Measurements from ENCODE around the gene SIGMAR1. TPM values are rescaled to one million over a fixed set of nuclear protein-coding genes. Genes with fewer than 3 reads are reported as not detected.

The SIGMAR1 gene
- total RNA-seq, 6 experiments from 2014 or later = 126 to 148 (median 138) TPM

DNA sequence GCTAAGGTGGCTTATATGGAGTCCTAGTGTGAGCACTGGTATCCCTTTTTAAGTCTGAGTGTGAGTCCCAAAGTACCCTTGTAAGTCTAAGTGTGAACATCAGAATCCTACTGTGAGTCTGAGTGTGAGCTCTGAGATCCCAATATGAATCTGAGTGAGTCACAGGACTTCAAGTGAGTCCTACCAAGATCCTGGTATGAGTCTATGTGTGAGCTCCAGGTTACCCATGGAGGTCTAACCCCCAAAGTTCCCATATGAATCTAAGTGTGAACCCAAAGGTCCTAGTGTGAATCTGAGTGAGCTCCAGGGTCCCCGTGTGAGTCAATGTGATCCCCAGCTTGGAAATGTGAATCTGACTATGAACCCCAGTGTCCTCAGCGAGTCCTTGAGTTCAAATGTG lies 50.3 kb downstream of the SIGMAR1 start:
- H3K36me3 Mint-ChIP-seq (ENCODE audit: low read depth) = no peaks in the 10 kb centered on the region
- H3K27me3 Mint-ChIP-seq (ENCODE audit: insufficient read depth) = peaks cover 65% of the 10 kb centered on the region
- no peaks in the 10 kb centered on the region for H3K4me1 Mint-ChIP-seq (ENCODE audit: low read depth)
- TF ChIP-seq, protein P1, sequence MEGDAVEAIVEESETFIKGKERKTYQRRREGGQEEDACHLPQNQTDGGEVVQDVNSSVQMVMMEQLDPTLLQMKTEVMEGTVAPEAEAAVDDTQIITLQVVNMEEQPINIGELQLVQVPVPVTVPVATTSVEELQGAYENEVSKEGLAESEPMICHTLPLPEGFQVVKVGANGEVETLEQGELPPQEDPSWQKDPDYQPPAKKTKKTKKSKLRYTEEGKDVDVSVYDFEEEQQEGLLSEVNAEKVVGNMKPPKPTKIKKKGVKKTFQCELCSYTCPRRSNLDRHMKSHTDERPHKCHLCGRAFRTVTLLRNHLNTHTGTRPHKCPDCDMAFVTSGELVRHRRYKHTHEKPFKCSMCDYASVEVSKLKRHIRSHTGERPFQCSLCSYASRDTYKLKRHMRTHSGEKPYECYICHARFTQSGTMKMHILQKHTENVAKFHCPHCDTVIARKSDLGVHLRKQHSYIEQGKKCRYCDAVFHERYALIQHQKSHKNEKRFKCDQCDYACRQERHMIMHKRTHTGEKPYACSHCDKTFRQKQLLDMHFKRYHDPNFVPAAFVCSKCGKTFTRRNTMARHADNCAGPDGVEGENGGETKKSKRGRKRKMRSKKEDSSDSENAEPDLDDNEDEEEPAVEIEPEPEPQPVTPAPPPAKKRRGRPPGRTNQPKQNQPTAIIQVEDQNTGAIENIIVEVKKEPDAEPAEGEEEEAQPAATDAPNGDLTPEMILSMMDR (IDR thresholded peaks at IDR 0.05) = no peak
- H3K27ac Mint-ChIP-seq = no peak overlapping the region
- no peaks in the 10 kb centered on the region for H3K9me3 Mint-ChIP-seq
- no peak for DNase-seq
- no peak overlapping the region for H3K4me3 Mint-ChIP-seq

DNA sequence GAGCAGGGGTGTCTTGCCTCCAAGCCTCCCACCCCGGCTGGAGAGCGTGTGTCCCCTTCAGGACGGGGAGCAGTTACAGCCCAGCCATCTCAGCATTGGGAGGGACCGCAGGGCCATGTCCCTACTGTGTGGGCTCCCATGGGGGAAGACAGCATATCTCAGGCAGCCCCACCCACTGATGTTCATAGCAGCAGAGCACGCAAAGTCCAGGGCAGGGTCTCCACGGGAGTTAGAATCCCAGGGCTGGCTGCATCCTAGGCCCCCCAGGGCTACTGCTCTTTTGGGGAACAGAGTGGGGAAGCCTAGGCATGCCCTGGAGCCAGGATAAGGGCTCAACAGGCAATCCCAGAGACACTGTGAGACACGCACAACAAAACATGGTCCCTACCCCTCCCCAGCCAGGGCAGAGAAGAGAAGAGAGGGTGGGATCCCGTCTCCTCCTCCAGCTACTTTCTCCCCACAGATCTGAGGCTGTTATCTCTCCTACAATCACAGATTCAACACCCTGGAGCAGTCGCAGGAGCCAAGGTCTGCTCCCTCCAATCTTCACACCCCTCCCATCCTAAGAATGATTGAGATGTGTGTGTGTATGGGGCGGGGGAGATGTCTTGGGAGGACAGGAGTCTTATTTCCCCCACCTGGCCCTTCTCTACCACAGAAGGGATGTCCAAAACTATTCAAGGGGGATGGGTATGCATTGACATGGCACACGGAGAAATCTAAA lies 51.5 kb downstream of the SIGMAR1 start:
- peaks cover 56% of the 10 kb centered on the region for H3K27me3 Mint-ChIP-seq (ENCODE audit: insufficient read depth)

GRCh38 chr9:34584970-34585369 lies 52.6 kb downstream of the SIGMAR1 start:
- DNase-seq = no peak
- Mint-ChIP-seq H3K4me3 (no peak overlapping the region), H3K27ac (no peak overlapping the region), H3K27me3 (ENCODE audit: insufficient read depth) (peaks cover 59% of the 10 kb centered on the region), H3K9me3 (no peaks in the 10 kb centered on the region), H3K36me3 (ENCODE audit: low read depth) (no peaks in the 10 kb centered on the region), H3K4me1 (ENCODE audit: low read depth) (no peaks in the 10 kb centered on the region)
- TF ChIP-seq, protein P1 (IDR thresholded peaks at IDR 0.05) = no peak

More for the DNA sequence above, 51.5 kb downstream of the SIGMAR1 start:
- H3K36me3 Mint-ChIP-seq (ENCODE audit: low read depth) = no peaks in the 10 kb centered on the region
- H3K27ac Mint-ChIP-seq = no peak overlapping the region
- no peaks in the 10 kb centered on the region for H3K9me3 Mint-ChIP-seq
- H3K4me1 Mint-ChIP-seq (ENCODE audit: low read depth) = no peaks in the 10 kb centered on the region
- no peak overlapping the region for H3K4me3 Mint-ChIP-seq
- TF ChIP-seq, protein P1 (IDR thresholded peaks at IDR 0.05) = no peak
- no peak for DNase-seq

Other genes starting within 250 kb of the SIGMAR1 start
- gene FAM219A, start 179.2 kb downstream of the SIGMAR1 start, total RNA-seq (2021; fragmentation: NEBNext Ultra II Directional; extraction: Animal tissue kit (Norgen Biotek cat#: 25700)) = 10 to 100 TPM; 21.6 to 23.6 (median 22.6) TPM
- gene DNAI1, start 179.0 kb downstream of the SIGMAR1 start, total RNA-seq (2021; fragmentation: NEBNext Ultra II Directional; extraction: Animal tissue kit (Norgen Biotek cat#: 25700)) = not detected
- gene ENHO, start 114.8 kb downstream of the SIGMAR1 start, total RNA-seq (2021; fragmentation: NEBNext Ultra II Directional; extraction: Animal tissue kit (Norgen Biotek cat#: 25700)) = under 1 TPM in 2 of 6 experiments, not detected in 4; 0.19 to 0.57 TPM
- gene CNTFR, start 48.1 kb downstream of the SIGMAR1 start, total RNA-seq (2021; fragmentation: NEBNext Ultra II Directional; extraction: Animal tissue kit (Norgen Biotek cat#: 25700)) = not detected
- 10 to 100 TPM; 16.1 to 22.0 (median 19.6) TPM for gene RPP25L, start 25.7 kb downstream of the SIGMAR1 start, total RNA-seq (2021; fragmentation: NEBNext Ultra II Directional; extraction: Animal tissue kit (Norgen Biotek cat#: 25700))
- 100 to 1,000 TPM; 150 to 176 (median 161) TPM for gene DCTN3, start 17.3 kb downstream of the SIGMAR1 start, total RNA-seq (2021; fragmentation: NEBNext Ultra II Directional; extraction: Animal tissue kit (Norgen Biotek cat#: 25700))
- gene ARID3C, start 8.7 kb downstream of the SIGMAR1 start, total RNA-seq (2021; fragmentation: NEBNext Ultra II Directional; extraction: Animal tissue kit (Norgen Biotek cat#: 25700)) = under 1 TPM in 2 of 6 experiments, not detected in 4; 0.14 to 0.17 TPM
- gene GALT, start 8.9 kb upstream of the SIGMAR1 start, total RNA-seq (2021; fragmentation: NEBNext Ultra II Directional; extraction: Animal tissue kit (Norgen Biotek cat#: 25700)) = 10 to 100 TPM; 20.5 to 27.4 (median 22.0) TPM
- gene IL11RA, start 14.4 kb upstream of the SIGMAR1 start, total RNA-seq (2021; fragmentation: NEBNext Ultra II Directional; extraction: Animal tissue kit (Norgen Biotek cat#: 25700)) = 10 to 100 TPM; 20.9 to 26.3 (median 23.6) TPM
- gene CCL27, start 24.9 kb upstream of the SIGMAR1 start, total RNA-seq (2021; fragmentation: NEBNext Ultra II Directional; extraction: Animal tissue kit (Norgen Biotek cat#: 25700)) = under 1 TPM in 1 of 6 experiments, not detected in 5; 0.88 TPM
- gene CCL19, start 53.5 kb upstream of the SIGMAR1 start, total RNA-seq (2021; fragmentation: NEBNext Ultra II Directional; extraction: Animal tissue kit (Norgen Biotek cat#: 25700)) = not detected
- gene CCL21, start 72.3 kb upstream of the SIGMAR1 start, total RNA-seq (2021; fragmentation: NEBNext Ultra II Directional; extraction: Animal tissue kit (Norgen Biotek cat#: 25700)) = not detected

All from HFFc6 (cell line).